H4 (cell line): Measurements from ENCODE around the gene NPSR1. TPM values are rescaled to one million over a fixed set of nuclear protein-coding genes. Genes with fewer than 3 reads are reported as not detected.
A peak's percentile ranks its signal among the peaks of the same experiment; 100 is the strongest.

Experiments
- DNase-seq: peaks from one replicate; pipeline ENCODE4 v3.0.0-alpha.2; 2015; ENCODE audit warnings: low spot score
- total RNA-seq: library from RNA; depleted of rRNA; stranded (reverse); fragments of >200 nt; shearing (Covaris generic); gene quantifications from 2 replicates; pipeline ENCODE4 v1.2.3, GENCODE V29; 2014

Gene NPSR1
- total RNA-seq, 1 experiment from 2014 or later = not detected

GRCh38 chr7:34723338-34723737 lies 65.3 kb downstream of the NPSR1 start:
- DNase-seq = no peak

GRCh38 chr7:34723866-34724490 lies 66.0 kb downstream of the NPSR1 start:
- no peak for DNase-seq

DNA sequence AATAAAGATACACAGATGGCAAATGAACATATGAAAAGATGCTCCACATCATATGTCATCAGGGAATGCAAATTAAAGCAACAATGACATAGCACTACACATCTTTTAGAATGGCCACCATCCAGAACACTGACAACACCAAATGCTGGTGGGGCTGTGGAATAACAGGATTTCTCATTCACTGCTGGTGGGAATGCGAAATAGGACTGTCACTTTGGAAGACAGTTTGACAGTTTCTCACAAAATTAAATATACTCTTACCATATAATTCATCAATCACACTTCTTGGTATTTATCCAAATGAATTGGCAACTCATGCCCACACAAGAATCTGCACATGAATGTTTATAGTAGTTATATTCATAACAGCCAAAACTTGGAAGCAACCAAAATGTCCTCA lies 68.2 kb downstream of the NPSR1 start:
- no peak for DNase-seq

DNA sequence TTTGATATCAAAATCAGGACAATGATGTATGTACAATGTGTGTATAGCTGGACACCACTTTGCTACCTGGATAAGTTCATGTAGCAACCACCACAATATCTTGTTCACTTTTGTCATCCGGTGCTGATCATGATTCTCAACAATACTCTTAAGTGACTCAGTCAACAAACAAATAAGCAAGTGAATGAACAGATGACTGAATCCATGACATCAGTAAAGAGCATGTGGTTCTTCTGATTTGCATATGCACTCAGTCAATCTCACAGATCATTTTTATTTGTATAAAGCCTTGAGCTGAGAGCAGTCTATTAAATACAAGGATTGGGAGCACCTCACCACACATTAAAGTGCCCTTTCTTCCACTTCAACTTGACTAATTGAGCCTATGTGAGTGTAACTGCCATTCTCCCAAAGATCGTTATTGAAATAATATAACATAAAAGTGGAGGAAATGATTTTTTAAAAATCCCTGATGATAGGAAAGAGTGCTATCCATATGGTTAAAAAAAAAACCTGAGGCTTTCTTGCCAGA lies 69.5 kb downstream of the NPSR1 start:
- no peak for DNase-seq

DNA sequence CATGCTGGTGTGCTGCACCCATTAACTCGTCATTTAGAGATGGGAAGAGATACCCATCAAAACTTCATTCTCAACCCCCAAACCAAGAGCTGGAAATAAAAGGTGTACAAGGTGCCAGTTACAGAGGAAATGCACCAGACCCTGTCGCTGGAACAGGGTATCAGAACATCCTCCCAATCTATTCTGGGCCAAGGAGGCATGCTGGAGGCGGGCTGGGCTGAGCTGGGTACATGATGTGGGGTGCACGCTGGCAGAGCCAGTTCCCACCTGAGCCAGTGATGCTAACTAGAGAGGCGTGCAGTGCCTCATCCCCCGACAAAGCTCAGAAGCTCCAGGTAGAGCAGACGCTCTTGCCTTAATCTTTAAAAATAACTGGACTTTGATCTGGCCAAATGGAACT lies 70.1 kb downstream of the NPSR1 start:
- DNase-seq = no peak

DNA sequence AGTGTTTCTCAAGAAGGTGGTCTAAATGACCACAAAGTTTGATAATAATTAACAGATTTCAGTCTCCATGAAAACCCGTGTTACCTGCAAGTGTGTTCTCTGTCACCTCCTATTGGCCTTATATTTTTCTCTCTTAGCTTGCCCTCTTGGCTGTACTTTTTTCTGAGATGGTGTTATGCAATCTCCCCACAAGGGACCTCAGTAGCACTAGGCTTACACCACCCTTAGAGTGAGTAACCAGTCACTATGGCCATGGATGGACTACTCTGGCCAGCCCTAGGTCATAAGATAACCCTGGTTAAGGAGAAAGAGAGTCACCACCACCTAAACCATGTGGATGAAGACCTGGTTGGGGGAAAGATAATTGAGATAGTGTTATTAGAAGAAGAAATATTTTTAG lies 76.8 kb downstream of the NPSR1 start:
- DNase-seq = no peak

DNA sequence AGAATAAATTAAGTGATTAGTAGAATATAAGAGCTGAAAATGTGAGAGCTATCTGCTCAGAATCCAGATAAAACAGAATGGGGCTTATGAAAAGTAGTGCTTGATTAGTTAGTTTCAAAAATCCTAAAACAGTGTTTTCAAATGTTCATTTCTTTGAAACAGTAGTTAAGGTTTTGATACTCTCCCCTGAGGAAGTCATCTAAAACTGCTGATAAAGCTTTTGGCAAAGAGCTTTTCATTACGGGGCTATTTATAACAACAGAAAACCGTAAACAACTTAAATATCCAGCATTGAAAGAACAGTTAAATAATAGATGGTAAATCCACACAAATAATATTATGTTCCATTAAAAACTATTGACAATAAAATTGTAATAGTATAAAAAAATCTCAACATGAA lies 77.5 kb downstream of the NPSR1 start:
- no peak for DNase-seq

- no peak for DNase-seq
Measured at GRCh38 chr7:34739651-34740300, 81.8 kb downstream of the NPSR1 start.

- DNase-seq = no peak
Measured at GRCh38 chr7:34740840-34741239, 82.8 kb downstream of the NPSR1 start.

DNA sequence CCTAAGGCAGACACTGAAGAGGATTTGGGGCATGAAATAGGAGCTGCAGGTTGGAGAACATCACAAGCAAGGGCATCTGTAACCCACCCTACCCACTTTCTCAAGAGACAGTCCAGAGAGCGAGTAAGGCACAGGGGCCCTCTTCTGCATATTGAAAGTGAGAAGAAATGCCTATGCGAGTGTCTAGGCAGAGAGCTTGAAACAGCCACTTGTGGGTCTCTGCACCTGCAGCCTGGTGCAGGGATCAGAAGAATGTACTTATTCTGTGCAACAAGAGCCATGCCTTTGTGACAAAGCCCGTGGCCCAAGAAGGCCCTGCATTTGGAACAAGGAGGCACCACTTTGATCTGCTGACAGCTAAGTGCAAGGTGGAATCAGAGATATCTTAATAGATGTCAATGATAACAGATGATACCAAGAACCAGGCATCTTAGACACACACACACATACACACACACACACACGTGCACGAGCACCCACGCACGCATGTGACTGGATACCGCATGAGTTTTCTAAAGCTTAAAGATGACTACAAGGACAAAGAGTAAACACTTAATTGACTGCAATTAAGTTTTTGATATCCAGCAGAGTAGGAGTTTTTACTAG lies 89.3 kb downstream of the NPSR1 start:
- no peak for DNase-seq

DNA sequence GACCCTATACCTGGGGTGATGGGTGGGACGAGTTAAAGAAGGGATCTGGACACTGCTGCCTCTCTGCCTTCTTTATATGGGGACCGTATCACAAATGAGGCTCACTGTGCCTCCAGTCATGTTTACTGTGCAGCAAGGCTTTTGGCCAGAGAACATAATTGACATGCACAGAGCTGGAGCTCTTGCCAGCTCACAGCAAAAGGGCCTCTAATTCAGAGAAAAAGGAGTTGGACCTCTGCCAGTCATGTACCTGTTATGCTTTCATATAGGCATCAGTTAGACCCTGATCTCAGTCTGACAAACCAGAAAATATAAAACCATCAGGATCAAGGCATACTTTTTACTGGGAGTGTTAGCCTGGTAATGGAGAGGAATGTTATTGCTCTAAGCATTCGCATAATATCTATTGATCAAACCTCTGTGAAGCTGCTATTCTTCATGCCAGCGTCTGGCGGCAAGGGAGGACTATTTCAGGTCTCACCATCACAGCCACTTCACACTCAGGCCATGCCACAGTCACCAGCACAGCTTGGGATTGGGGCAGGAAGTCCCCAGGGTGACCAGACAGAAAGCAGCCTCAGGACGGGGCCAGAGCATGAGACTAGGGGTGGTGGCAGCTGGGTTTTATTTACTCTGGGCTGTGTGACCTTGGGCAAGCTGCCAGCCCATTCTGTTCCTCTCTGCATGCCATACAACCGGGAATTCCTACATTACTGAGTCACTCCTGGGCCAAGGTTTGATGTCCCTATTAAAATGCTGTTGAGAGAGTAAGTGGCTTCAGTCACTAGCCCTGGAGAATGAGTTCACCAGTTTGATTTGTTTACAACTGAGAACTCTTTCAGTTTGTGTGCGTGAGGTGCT lies 90.1 kb downstream of the NPSR1 start:
- DNase-seq = peak; percentile 100

DNA sequence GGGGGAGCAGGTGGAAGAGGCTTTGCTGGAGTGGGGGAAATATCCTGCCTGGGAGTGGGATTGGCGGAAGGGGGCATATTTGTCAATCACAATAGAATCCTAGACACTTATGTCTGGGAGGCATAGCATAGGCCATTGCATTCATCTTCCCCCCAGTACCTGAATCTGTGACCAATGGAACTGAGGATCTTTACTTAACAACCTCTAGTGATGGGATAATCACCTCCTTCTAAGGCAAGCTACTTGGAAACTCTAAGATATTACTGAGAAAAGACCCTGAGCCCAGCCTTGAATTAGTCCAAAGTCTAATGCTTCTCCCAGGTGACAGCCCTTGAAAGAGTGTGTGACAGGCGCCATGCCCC lies 90.7 kb downstream of the NPSR1 start:
- DNase-seq = no peak

- no peak for DNase-seq
Measured at GRCh38 chr7:34749446-34749845, 91.4 kb downstream of the NPSR1 start.

GRCh38 chr7:34750209-34750608 lies 92.2 kb downstream of the NPSR1 start:
- DNase-seq = no peak

DNA sequence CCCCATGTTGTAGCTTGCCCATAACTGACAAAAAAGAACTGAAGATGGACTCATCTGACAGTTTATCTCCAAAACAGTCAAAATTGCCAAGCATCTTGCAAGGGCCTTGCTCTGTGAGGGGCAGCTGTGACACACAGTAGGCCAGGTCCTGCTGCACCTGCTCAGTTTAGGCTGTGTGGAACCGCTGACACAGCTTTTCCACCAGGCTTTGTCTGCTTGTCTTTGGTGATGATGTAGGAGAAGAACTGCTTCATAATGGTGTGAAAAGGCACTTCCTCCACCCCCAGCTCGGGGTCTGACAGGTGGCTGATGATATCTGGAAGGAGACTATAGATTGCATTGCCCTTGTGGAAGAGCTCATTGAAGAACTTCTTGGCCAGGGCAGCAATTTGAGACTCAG lies 92.6 kb downstream of the NPSR1 start:
- DNase-seq = no peak

DNA sequence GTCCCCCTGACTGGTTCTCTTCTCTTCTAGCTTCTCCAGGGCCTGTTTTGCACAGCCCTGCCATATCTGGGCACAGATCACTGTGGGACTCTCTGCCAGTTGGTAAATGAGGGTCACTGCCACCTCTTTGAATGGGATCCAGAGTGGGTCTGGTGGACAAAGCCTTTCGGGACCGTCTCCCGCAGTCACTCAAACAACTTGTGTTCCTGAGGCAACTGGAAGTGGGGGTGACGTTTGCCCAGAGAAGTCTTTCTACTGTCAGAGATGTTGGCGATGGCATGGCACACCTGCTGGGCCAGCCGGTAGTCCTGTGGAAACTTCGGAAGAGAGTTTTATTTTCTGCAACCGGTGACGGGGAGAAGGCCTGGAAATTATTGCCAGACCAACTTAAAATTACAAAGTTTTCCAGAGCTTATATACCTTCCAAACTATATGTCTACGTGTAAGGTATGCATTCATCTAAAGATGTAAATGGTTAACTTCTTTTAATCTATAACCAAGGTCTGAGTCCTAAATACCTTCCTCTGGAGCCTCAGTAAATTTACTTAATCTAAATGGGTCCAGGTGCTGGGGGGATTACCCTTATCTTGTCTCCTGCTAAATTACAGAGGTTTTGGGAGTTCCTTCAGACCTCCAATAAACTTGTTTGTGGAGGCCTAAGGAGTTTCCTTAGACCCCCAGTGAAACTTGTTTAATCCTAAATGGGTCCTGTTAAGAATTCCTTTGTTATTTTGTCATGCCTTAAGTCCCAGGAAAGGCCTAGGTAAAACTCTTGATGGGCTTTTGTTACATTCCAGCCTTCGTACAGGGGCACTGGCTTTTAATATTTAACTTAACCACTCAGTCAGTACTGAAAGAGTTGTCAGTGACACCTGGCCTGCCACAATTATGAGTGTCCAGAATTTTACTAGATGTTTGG lies 94.0 kb downstream of the NPSR1 start:
- no peak for DNase-seq

- no peak for DNase-seq
Measured at GRCh38 chr7:34752929-34753328, 94.9 kb downstream of the NPSR1 start.

- no peak for DNase-seq
Measured at GRCh38 chr7:34755008-34755407, 97.0 kb downstream of the NPSR1 start.

DNA sequence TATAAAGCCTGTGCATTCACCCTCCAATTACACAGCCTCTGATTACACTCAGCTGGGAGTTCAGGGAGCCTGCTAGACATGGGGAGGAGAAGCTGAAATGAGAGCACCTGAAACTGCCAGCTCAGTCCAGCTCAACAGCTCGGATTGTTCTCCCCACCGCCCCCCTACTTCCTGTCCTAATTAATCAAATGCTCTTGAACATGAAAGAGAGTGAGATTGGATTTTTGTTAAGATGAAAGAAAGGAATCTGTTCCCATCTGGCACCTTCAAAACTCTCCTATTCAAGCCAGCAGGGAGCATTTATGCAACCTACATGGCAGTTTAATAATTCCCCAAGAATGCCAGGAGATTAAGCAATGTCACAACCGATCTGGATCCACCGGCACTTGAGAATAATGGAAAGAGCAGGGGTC lies 98.0 kb downstream of the NPSR1 start:
- DNase-seq = no peak

DNA sequence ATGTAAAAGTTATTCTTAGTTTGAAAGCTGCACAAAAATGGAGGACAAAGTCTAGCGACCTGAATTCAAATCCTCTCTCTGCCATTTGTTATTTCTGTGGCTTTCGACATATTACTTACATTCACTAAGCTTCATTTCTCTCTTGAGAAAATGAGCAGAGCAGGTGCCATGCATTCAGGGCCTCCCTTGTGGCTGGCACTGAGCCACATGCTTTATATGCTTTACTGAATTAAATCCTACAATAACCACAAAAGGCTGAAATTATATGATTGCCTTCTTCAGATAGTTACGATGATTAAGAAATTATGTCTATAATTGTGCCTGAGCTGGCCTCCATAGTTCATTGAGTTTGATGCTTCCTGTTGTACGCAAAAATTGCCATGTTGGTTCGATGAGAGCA lies 98.7 kb downstream of the NPSR1 start:
- no peak for DNase-seq

- DNase-seq = no peak
Measured at GRCh38 chr7:34757570-34758110, 99.6 kb downstream of the NPSR1 start.
